GM18526 (cell line): ENCODE results near the gene SCAF8.

Source experiments
- POLR2A ChIP-seq: IDR thresholded peaks from 3 replicates; pipeline ENCODE4 v1.6.1; 2011; ENCODE audit not compliant: insufficient read length; ENCODE audit errors: extremely low read depth

Gene SCAF8

DNA sequence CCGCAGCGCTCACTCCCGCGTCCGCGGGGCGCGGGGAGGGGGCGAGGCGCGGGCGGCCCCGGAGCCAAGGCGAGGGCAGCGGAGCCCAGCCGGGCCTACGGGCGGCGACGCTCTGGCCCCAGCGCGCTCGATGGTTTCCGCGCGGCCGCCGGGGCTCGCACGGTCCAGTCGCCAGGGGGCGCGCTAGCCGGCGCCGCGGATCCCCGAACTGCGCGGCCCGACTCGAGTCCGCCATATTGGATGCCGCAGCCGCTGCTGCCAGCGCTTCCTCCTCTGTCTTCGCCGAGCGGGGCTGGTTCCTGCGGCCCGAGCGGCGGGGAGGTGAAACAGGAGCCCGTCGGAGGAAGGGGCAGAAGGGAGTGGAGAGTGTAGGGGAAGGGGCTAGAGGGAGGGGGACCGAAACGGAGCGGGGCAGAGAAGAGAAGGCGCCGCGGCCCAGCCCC is at the start of gene SCAF8:
Gene SCAF8, plus strand, starts transcription at position 234 of the 443 bp plus-strand sequence. CDS start 485 bp downstream, outside the sequence.
- peak; percentile 76 for TF ChIP-seq POLR2A

GRCh38 chr6:154683756-154684523 is 49.3 kb upstream of the SCAF8 start:
- no peak for TF ChIP-seq POLR2A

- no peak for TF ChIP-seq POLR2A
These were observed 47.1 kb upstream of the SCAF8 start for GRCh38 chr6:154686162-154686561.

- no peak for TF ChIP-seq POLR2A
These were observed 43.5 kb upstream of the SCAF8 start for GRCh38 chr6:154689493-154690255.

DNA sequence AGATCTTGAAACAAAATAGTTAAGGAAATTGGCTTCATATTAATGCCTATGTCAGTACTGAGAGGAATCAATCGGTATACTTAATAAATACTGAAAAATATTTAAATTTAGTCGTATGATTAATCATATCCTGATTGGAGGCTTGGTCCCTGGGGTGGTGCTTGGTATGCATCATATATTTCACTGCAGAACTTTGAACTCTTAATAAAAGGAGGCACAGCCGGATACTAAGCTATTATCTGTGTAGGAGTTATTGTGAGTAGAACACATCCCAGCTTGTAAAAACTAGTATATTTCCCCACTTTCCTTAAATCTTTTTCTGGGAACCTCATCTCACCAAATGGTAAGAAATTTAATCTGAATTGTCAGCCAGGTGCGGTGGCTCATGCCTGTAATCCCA is 42.4 kb upstream of the SCAF8 start:
- TF ChIP-seq POLR2A = no peak

GRCh38 chr6:154696661-154697060 is 36.6 kb upstream of the SCAF8 start:
- no peak for TF ChIP-seq POLR2A

DNA sequence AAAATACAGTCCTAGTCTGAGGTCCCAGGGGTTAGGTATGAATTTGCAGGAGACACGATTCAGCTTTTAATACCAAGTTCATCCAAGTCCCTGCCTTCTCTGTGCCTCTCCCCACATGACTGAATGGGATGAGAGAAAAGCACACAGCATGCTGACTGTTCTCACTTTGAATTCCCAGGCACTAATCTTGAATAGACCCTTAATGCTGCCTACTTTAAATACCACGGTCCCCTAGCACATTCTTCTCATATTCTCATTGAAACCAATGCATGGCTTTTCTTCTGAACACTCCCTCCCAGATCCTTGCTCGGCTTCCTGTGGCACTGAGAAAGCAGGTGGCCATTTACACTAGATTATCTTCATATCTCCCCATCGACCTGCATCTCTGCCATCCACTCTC is 30.1 kb upstream of the SCAF8 start:
- TF ChIP-seq POLR2A = no peak

GRCh38 chr6:154705471-154706113 is 27.6 kb upstream of the SCAF8 start:
- TF ChIP-seq POLR2A = no peak

- TF ChIP-seq POLR2A = no peak
These were observed 26.8 kb upstream of the SCAF8 start for GRCh38 chr6:154706389-154706788.

- TF ChIP-seq POLR2A = no peak
These were observed 23.6 kb upstream of the SCAF8 start for GRCh38 chr6:154709621-154710020.

GRCh38 chr6:154710689-154711088 is 22.5 kb upstream of the SCAF8 start:
- TF ChIP-seq POLR2A = no peak

GRCh38 chr6:154715446-154715845 is 17.8 kb upstream of the SCAF8 start:
- no peak for TF ChIP-seq POLR2A

- TF ChIP-seq POLR2A = no peak
These were observed 13.8 kb upstream of the SCAF8 start for GRCh38 chr6:154719433-154719832.

GRCh38 chr6:154719854-154720253 is 13.4 kb upstream of the SCAF8 start:
- TF ChIP-seq POLR2A = no peak

GRCh38 chr6:154721460-154721859 is 11.8 kb upstream of the SCAF8 start:
- no peak for TF ChIP-seq POLR2A

DNA sequence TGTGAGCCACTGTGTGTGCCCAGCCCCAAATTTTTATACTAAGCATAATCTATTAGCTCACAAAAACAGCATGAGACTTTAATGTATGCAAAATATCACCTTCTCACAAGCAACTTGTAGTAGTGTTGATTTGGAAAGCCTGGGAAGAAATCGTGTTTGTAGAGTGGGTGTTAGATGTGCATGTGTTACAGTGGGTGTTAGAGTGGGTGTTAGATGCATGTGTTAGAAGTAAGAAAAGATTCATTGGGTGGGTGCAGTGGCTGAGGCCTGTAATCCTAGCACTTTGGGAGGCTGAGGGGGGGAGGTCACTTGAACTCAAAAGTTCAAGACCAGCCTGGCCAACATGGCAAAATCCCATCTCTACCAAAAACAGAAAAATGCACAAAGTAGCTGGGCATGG is 6.3 kb upstream of the SCAF8 start:
- no peak for TF ChIP-seq POLR2A
